ENCODE data around the gene SNRPB2. TPM values are rescaled to one million over a fixed set of nuclear protein-coding genes. Genes with fewer than 3 reads are reported as not detected.

Gene SNRPB2
- total RNA-seq, 1 experiment from 2014 or later = 89.7 TPM

- H3K9me3 ChIP-seq (ENCODE audit: low read length) = no peaks in the 10 kb centered on the region
- ATAC-seq (no peak), DNase-seq (no peak)
- no peak overlapping the region for H3K9ac ChIP-seq (ENCODE audit: low read length)
- POLR2A ChIA-PET (ENCODE audit: unreplicated experiment) = no interaction called here
- no peak for TF ChIP-seq CTCF (conservative IDR thresholded peaks at IDR 0.05; ENCODE audit: low read depth, low read length)
- no peak for TF ChIP-seq EZH2 (IDR thresholded peaks at IDR 0.05; ENCODE audit: low read length, unreplicated experiment)
- TF ChIP-seq EZH2phosphoT487 (IDR thresholded peaks at IDR 0.05; ENCODE audit: borderline replicate concordance, low read length) = no peak
- no peaks in the 10 kb centered on the region for H4K20me1 ChIP-seq (ENCODE audit: low read length)
- H3K4me2 ChIP-seq (ENCODE audit: low read length) = no peak overlapping the region
- H3K27me3 ChIP-seq (ENCODE audit: low read length) = peaks cover 72% of the 10 kb centered on the region
- no TSS peak for BruUV-seq (replicated peaks)
- H3K4me1 ChIP-seq (ENCODE audit: insufficient read depth, low read length) = no peaks in the 10 kb centered on the region
- H3K79me2 ChIP-seq (ENCODE audit: low read length) = no peaks in the 10 kb centered on the region
- CTCF ChIA-PET = no interaction called here
- no peaks in the 10 kb centered on the region for H3K36me3 ChIP-seq (ENCODE audit: low read depth, low read length)
- intact Hi-C loops (cut with micrococcal nuclease) = no loop called here
- no peak overlapping the region for H2AFZ ChIP-seq (ENCODE audit: low read length)
- no peaks in the 10 kb centered on the region for H3K9me2 ChIP-seq (replicated peaks; ENCODE audit: low read length)
- H3F3A ChIP-seq (ENCODE audit: low read length, unreplicated experiment) = no peaks in the 10 kb centered on the region
- no peak overlapping the region for H3K27ac ChIP-seq (ENCODE audit: low read length)
- H3K4me3 ChIP-seq (ENCODE audit: low read length) = no peak overlapping the region
Measured at GRCh38 chr20:16695628-16696027, 34.2 kb upstream of the SNRPB2 start.

DNA sequence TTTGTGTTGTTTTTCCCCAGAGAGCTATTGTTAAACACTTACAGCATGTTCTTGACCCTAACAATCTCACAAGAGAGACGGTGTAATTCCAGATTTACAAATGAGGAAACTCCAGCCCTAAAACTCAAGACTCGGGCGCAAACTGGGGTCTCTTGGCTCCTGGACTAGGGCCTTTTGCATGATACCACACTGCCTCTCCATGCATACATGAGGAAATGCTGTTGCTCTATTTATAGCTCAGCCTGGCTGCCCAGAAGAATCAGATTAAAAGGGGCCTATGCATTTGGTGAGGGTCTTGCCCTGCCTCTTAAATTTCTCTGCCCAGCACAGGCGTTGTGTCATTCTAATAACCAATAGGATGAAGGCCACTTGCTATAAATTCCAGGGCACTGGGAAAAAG, 30.5 kb upstream of the SNRPB2 start:
- BruUV-seq (replicated peaks) = no TSS peak
- Histone ChIP-seq H3K9me3 (ENCODE audit: low read length) (no peaks in the 10 kb centered on the region), H3K4me1 (ENCODE audit: insufficient read depth, low read length) (no peaks in the 10 kb centered on the region), H2AFZ (ENCODE audit: low read length) (no peak overlapping the region), H3K4me2 (ENCODE audit: low read length) (no peak overlapping the region), H3F3A (ENCODE audit: low read length, unreplicated experiment) (no peaks in the 10 kb centered on the region), H3K27ac (ENCODE audit: low read length) (no peak overlapping the region), H4K20me1 (ENCODE audit: low read length) (no peaks in the 10 kb centered on the region), H3K4me3 (ENCODE audit: low read length) (no peak overlapping the region), H3K27me3 (ENCODE audit: low read length) (peaks cover 66% of the 10 kb centered on the region), H3K79me2 (ENCODE audit: low read length) (no peaks in the 10 kb centered on the region), H3K9me2 (replicated peaks; ENCODE audit: low read length) (no peaks in the 10 kb centered on the region), H3K36me3 (ENCODE audit: low read depth, low read length) (no peaks in the 10 kb centered on the region), H3K9ac (ENCODE audit: low read length) (no peak overlapping the region)
- ChIA-PET CTCF (interaction anchor here (0.5 kb wide), 1 partner anchor 397 kb away, joined by 3 read pairs; no protein-coding TSS in a partner anchor), POLR2A (ENCODE audit: unreplicated experiment) (no interaction called here)
- intact Hi-C loops (cut with micrococcal nuclease) = no loop called here
- no peak for TF ChIP-seq EZH2phosphoT487 (IDR thresholded peaks at IDR 0.05; ENCODE audit: borderline replicate concordance, low read length)
- no peak for TF ChIP-seq EZH2 (IDR thresholded peaks at IDR 0.05; ENCODE audit: low read length, unreplicated experiment)
- peak; percentile 28; the same call in 1 of the 2 replicates for TF ChIP-seq CTCF (conservative IDR thresholded peaks at IDR 0.05; ENCODE audit: low read depth, low read length)
- DNase-seq = no peak
- no peak for ATAC-seq

DNA sequence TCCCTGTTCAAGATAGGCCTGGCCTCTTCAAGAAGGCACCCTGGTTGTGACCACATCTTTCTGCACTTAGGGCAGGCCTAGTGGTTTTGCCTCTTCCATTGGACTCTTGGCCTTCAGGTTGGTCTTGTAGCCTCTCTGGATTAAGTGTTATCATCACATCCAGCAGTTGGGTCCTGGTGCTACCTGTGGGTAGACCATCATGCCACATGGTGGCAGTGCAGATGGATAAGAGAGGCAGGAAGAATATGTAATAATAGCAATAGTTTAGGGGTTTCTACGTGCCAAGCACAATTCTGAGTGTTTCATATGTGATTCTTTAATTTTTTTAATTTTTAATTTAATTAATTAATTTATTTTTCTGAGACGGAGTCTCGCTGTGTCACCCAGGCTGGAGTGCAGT, 28.5 kb upstream of the SNRPB2 start:
- CTCF ChIA-PET = no interaction called here
- no peaks in the 10 kb centered on the region for H3K9me3 ChIP-seq (ENCODE audit: low read length)
- no TSS peak for BruUV-seq (replicated peaks)

More for the DNA sequence above, 28.5 kb upstream of the SNRPB2 start:
- TF ChIP-seq CTCF (conservative IDR thresholded peaks at IDR 0.05; ENCODE audit: low read depth, low read length) = peak; percentile 65
- TF ChIP-seq EZH2 (IDR thresholded peaks at IDR 0.05; ENCODE audit: low read length, unreplicated experiment) = no peak
- H2AFZ ChIP-seq (ENCODE audit: low read length) = no peak overlapping the region
- no peaks in the 10 kb centered on the region for H4K20me1 ChIP-seq (ENCODE audit: low read length)
- no peaks in the 10 kb centered on the region for H3K4me1 ChIP-seq (ENCODE audit: insufficient read depth, low read length)
- H3K9ac ChIP-seq (ENCODE audit: low read length) = no peak overlapping the region
- no peaks in the 10 kb centered on the region for H3F3A ChIP-seq (ENCODE audit: low read length, unreplicated experiment)
- no peaks in the 10 kb centered on the region for H3K36me3 ChIP-seq (ENCODE audit: low read depth, low read length)
- DNase-seq (peak; percentile 58), ATAC-seq (peak; percentile 73)
- H3K27me3 ChIP-seq (ENCODE audit: low read length) = peaks cover 49% of the 10 kb centered on the region
- no peak overlapping the region for H3K4me3 ChIP-seq (ENCODE audit: low read length)
- H3K4me2 ChIP-seq (ENCODE audit: low read length) = no peak overlapping the region
- POLR2A ChIA-PET (ENCODE audit: unreplicated experiment) = no interaction called here
- no peak overlapping the region for H3K27ac ChIP-seq (ENCODE audit: low read length)
- intact Hi-C loops (cut with micrococcal nuclease) = loop anchor here (1.0 kb wide), 1 partner anchor 60 kb away; no protein-coding TSS in a partner anchor
- no peaks in the 10 kb centered on the region for H3K9me2 ChIP-seq (replicated peaks; ENCODE audit: low read length)
- H3K79me2 ChIP-seq (ENCODE audit: low read length) = no peaks in the 10 kb centered on the region

All from PC-3 (cell line).